WERI-Rb-1 (cell line): Measurements from ENCODE around the gene FAM81B.

Source experiments
- DNase-seq: peaks from one replicate; pipeline ENCODE4 v3.0.0-alpha.2; 2020
- H3K27ac ChIP-seq: fragments of 250-450 bp; sonication (Bioruptor Pico); 2 replicates; pipeline ENCODE4 v1.5.1; 2020; ENCODE audit warnings: mild to moderate bottlenecking, moderate library complexity
- H3K27me3 ChIP-seq: fragments of 250-450 bp; sonication (Bioruptor Pico); 2 replicates; pipeline ENCODE4 v1.5.1; 2021; ENCODE audit warnings: mild to moderate bottlenecking, low read depth, moderate library complexity; ENCODE audit not compliant: insufficient read depth, severe bottlenecking
- H3K36me3 ChIP-seq: fragments of 250-450 bp; sonication (Bioruptor Pico); 2 replicates; pipeline ENCODE4 v1.5.1; 2020; ENCODE audit warnings: mild to moderate bottlenecking, moderate library complexity
- H3K4me3 ChIP-seq: 2 replicates; pipeline ENCODE4 v1.5.1; 2011; ENCODE audit warnings: low read depth, mild to moderate bottlenecking, control low read depth, low read length
- H3K9me3 ChIP-seq: fragments of 250-450 bp; sonication (Bioruptor Pico); 2 replicates; pipeline ENCODE4 v1.5.1; 2021; ENCODE audit warnings: mild to moderate bottlenecking, moderate library complexity; ENCODE audit not compliant: severe bottlenecking
- CTCF ChIP-seq: IDR thresholded peaks from 2 replicates; pipeline ENCODE4 v1.5.1; 2011; ENCODE audit warnings: low read depth, mild to moderate bottlenecking, control low read depth, inconsistent platforms, low read length

Gene FAM81B

GRCh38 chr5:95487880-95488279 is 96.7 kb downstream of the FAM81B start:
- peaks cover 58% of the 10 kb centered on the region for H3K36me3 ChIP-seq
- H3K27me3 ChIP-seq, result no peaks in the 10 kb centered on the region
- H3K27ac ChIP-seq, result no peak overlapping the region
- DNase-seq, result no peak
- no peak for TF ChIP-seq CTCF
- H3K4me3 ChIP-seq, result no peak overlapping the region
- peaks cover 8% of the 10 kb centered on the region for H3K9me3 ChIP-seq
